KMS-11 (cell line): Measurements from ENCODE around the gene KBTBD13.

Source experiments
- H2AFZ ChIP-seq: fragments of 200-600 bp; sonication (generic); 2 replicates; pipeline ENCODE4 v1.6.1; 2016; ENCODE audit warnings: antibody characterized with exemption, mixed run types, low read depth
- H3K27ac ChIP-seq: fragments of 200-600 bp; sonication (generic); 2 replicates; pipeline ENCODE4 v1.6.1; 2016; ENCODE audit warnings: mild to moderate bottlenecking, mixed run types
- H3K27me3 ChIP-seq: fragments of 200-600 bp; sonication (generic); 2 replicates; pipeline ENCODE4 v1.6.1; 2017; ENCODE audit warnings: mild to moderate bottlenecking, low read depth, mixed run types, moderate library complexity; ENCODE audit not compliant: insufficient read depth
- H3K36me3 ChIP-seq: fragments of 200-600 bp; sonication (generic); 2 replicates; pipeline ENCODE4 v1.6.1; 2017; ENCODE audit warnings: mild to moderate bottlenecking, mixed run types; ENCODE audit not compliant: insufficient read depth
- H3K4me1 ChIP-seq: fragments of 200-600 bp; sonication (generic); 2 replicates; pipeline ENCODE4 v1.6.1; 2016; ENCODE audit warnings: mild to moderate bottlenecking, low read depth, mixed run types; ENCODE audit not compliant: poor library complexity, severe bottlenecking
- H3K4me2 ChIP-seq: fragments of 200-600 bp; sonication (generic); 2 replicates; pipeline ENCODE4 v1.7.0; 2016; ENCODE audit warnings: mild to moderate bottlenecking, mixed run types
- H3K4me3 ChIP-seq: fragments of 200-600 bp; sonication (generic); IDR thresholded peaks from 2 replicates; pipeline ENCODE4 v1.6.1; 2017; ENCODE audit warnings: low read depth, low read length, mixed read lengths; ENCODE audit not compliant: insufficient read depth
- H3K79me2 ChIP-seq: fragments of 200-600 bp; sonication (generic); 2 replicates; pipeline ENCODE4 v1.6.1; 2016; ENCODE audit warnings: low read depth, mixed run types; ENCODE audit not compliant: insufficient read depth
- H3K9ac ChIP-seq: fragments of 200-600 bp; sonication (generic); 2 replicates; pipeline ENCODE4 v1.6.1; 2016; ENCODE audit warnings: mild to moderate bottlenecking, mixed run types
- H4K20me1 ChIP-seq: fragments of 200-600 bp; sonication (generic); 2 replicates; pipeline ENCODE4 v1.6.1; 2016; ENCODE audit warnings: mild to moderate bottlenecking, mixed run types; ENCODE audit not compliant: insufficient read depth
- TF ChIP-seq, protein P1 (sequence below): fragments of 200-600 bp; sonication (generic); conservative IDR thresholded peaks from 2 replicates; pipeline ENCODE4 v1.6.1; 2017; ENCODE audit warnings: low read depth, mild to moderate bottlenecking, antibody characterized with exemption, low read length, moderate library complexity, mixed read lengths

Gene KBTBD13

DNA sequence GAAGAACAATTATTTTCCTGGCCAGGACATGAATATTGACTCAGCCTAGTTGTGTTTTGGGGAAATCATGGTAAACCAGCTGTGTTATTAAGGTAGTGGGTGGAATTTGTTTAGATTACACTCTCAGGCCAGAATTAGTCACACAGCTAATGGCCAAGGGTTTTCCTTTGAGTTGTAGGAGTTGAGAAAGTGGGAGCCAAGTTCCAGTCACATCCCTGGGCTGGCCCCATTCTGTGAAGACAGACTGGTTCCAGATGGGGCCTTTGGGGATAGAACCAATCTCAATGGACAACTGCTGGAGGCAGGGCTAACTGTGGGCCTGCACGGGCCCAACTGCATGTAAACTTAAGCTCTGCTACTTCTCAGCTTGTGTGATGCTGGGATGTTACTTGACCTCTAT, 7.4 kb upstream of the KBTBD13 start:
- no peak overlapping the region for H2AFZ ChIP-seq

DNA sequence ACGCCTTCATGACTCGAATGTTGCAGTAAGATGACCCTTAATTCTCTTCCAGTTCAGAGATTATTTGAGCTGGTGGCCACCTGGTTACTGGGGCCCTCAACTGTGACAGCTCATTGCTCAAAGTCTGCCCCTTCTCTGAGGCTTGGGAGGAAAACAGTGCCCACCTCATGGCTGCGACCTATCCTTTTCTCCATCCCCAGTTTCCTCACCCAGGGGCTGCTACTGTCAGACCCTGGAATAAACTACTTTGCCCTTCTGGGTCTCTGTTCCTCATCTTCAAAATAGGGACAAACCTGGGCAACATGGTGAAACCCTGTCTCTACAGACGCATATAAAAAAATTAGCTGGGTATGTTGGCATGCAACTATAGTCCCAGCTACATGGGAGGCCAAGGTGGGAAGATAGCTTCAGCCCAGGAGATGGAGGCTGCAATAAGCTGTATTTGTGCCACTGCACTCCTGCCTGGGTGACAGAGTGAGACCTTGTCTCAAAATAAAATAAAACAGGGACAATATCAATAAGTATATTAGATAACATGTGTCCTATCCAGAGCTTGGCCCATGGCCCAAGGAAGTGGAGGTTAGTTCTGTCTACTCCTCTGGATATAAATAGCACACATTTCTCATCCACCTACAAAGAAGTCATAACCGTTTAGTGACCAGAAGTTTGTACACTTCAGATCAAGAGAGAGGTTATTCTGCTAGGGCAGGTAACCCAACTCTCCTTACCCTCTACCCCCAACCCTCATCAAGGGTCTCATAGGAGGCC, 6.6 kb upstream of the KBTBD13 start:
- no peak overlapping the region for H3K4me3 ChIP-seq
- H3K9ac ChIP-seq, result no peak overlapping the region
- no peaks in the 10 kb centered on the region for H3K79me2 ChIP-seq
- no peaks in the 10 kb centered on the region for H3K4me1 ChIP-seq
- H4K20me1 ChIP-seq, result no peaks in the 10 kb centered on the region
- TF ChIP-seq, protein P1, sequence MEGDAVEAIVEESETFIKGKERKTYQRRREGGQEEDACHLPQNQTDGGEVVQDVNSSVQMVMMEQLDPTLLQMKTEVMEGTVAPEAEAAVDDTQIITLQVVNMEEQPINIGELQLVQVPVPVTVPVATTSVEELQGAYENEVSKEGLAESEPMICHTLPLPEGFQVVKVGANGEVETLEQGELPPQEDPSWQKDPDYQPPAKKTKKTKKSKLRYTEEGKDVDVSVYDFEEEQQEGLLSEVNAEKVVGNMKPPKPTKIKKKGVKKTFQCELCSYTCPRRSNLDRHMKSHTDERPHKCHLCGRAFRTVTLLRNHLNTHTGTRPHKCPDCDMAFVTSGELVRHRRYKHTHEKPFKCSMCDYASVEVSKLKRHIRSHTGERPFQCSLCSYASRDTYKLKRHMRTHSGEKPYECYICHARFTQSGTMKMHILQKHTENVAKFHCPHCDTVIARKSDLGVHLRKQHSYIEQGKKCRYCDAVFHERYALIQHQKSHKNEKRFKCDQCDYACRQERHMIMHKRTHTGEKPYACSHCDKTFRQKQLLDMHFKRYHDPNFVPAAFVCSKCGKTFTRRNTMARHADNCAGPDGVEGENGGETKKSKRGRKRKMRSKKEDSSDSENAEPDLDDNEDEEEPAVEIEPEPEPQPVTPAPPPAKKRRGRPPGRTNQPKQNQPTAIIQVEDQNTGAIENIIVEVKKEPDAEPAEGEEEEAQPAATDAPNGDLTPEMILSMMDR, result no peak
- H2AFZ ChIP-seq, result no peak overlapping the region
- no peak overlapping the region for H3K4me2 ChIP-seq
- no peak overlapping the region for H3K27ac ChIP-seq
- peaks cover 5% of the 10 kb centered on the region for H3K27me3 ChIP-seq
- H3K36me3 ChIP-seq, result no peaks in the 10 kb centered on the region

More for the DNA sequence above, 7.4 kb upstream of the KBTBD13 start:
- Histone ChIP-seq H3K27ac (no peak overlapping the region), H3K79me2 (no peaks in the 10 kb centered on the region), H3K27me3 (peaks cover 5% of the 10 kb centered on the region), H4K20me1 (no peaks in the 10 kb centered on the region), H3K4me3 (no peak overlapping the region), H3K4me1 (no peaks in the 10 kb centered on the region), H3K36me3 (no peaks in the 10 kb centered on the region), H3K9ac (no peak overlapping the region), H3K4me2 (no peak overlapping the region)
- TF ChIP-seq, protein P1, result no peak

DNA sequence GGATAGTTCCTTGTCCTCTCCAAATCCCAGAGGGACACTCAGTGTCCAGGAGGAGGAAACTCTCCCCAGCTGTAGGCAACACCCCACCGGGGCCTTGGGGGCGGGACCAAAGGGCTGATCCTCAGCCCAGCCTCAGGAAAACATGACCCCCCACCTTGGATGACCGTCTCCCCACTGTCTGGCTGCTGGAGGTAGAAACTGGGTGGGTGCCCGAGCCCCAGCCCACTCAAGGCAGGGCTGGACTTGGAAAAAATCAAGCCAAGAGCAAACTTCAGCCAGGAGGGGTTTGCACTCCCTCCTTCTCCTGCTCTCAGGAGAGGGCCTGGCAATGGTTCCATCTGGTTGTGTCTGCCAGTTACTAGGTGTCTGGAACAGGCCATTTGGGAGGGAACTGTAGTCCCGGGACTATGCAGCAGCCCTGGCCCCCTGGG, 5.2 kb upstream of the KBTBD13 start:
- H3K4me3 ChIP-seq, result no peak overlapping the region
- no peak overlapping the region for H2AFZ ChIP-seq
- no peak overlapping the region for H3K9ac ChIP-seq
- H3K27ac ChIP-seq, result no peak overlapping the region
- H3K27me3 ChIP-seq, result no peaks in the 10 kb centered on the region
- TF ChIP-seq, protein P1, result no peak
- no peak overlapping the region for H3K4me2 ChIP-seq
- H3K79me2 ChIP-seq, result no peaks in the 10 kb centered on the region
- H3K4me1 ChIP-seq, result no peaks in the 10 kb centered on the region
- H4K20me1 ChIP-seq, result no peaks in the 10 kb centered on the region
- H3K36me3 ChIP-seq, result no peaks in the 10 kb centered on the region

DNA sequence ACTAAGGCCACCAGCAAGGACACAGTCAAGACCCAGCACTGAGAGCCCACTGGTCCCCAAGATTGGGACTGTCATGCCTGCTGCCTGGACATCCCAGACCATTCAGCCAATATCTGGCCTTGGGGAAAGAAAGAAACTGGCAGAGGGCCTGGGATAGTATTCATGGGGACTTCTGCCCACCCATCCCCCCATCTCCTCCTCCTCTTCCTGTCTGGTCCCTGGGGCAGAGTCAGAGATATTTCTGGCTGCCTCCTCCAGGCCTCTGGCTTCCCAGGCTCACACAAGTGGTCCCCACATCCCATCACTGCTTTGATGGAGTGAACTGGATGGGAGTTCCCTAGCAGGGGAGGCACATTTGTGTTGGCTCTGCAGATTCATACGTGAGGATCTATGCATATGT, 4.5 kb upstream of the KBTBD13 start:
- no peaks in the 10 kb centered on the region for H3K4me1 ChIP-seq
- no peaks in the 10 kb centered on the region for H4K20me1 ChIP-seq
- H3K9ac ChIP-seq, result no peak overlapping the region
- no peaks in the 10 kb centered on the region for H3K79me2 ChIP-seq
- H2AFZ ChIP-seq, result no peak overlapping the region
- no peaks in the 10 kb centered on the region for H3K36me3 ChIP-seq
- no peak overlapping the region for H3K27ac ChIP-seq
- no peak overlapping the region for H3K4me2 ChIP-seq
- H3K27me3 ChIP-seq, result no peaks in the 10 kb centered on the region
- H3K4me3 ChIP-seq, result no peak overlapping the region
- TF ChIP-seq, protein P1, result no peak
